Measurements from ENCODE around the gene SKOR2. TPM values are rescaled to one million over a fixed set of nuclear protein-coding genes. Genes with fewer than 3 reads are reported as not detected.
A peak's percentile ranks its signal among the peaks of the same experiment; 100 is the strongest.

SKOR2 gene
- total and polyA plus RNA-seq, 2 of the 13 experiments (the other 11 are each of a cell fraction or from before 2014, with no cell fraction given): not detected

GRCh38 chr18:47175898-47176575, 75.4 kb downstream of the SKOR2 start, which contains the start of gene IER3IP1 (continued):
- TF ChIP-seq ZFAT (CRISPR knock-in tag; conservative IDR thresholded peaks at IDR 0.05) (no peak), IRF1 (CRISPR knock-in tag; IDR thresholded peaks at IDR 0.05; ENCODE audit: low read depth) (no peak), TCF7L2 (IDR thresholded peaks at IDR 0.05; ENCODE audit: low read depth, low read length) (no peak), CBFB (CRISPR knock-in tag; IDR thresholded peaks at IDR 0.05) (no peak), SNAPC2 (CRISPR knock-in tag; IDR thresholded peaks at IDR 0.05) (0 out of 2 replicates have a peak, but pooled peaks have one; percentile 72), ZNF749 (CRISPR knock-in tag; IDR thresholded peaks at IDR 0.05; ENCODE audit: borderline replicate concordance) (no peak)

- peak overlapping the region; percentile 93 for H3K27ac ChIP-seq (ENCODE audit: extremely low read length, insufficient read depth, low read length)
- FAIRE-seq: no peak
- ATAC-seq: peak; percentile 51
- peaks cover 1 to 9% of the 10 kb centered on the region in 2 experiments; a peak in 1 of 5 replicates for H3K36me3 ChIP-seq (replicated peaks in 1 of 2; ENCODE audit: control insufficient read depth in 1 of 2, insufficient read depth in 2 of 2, low read length in 2 of 2)
- peaks cover 53% of the 10 kb centered on the region for H3K79me2 ChIP-seq (ENCODE audit: insufficient read depth, low read length)
- peaks cover 30% of the 10 kb centered on the region for H3K4me1 ChIP-seq (ENCODE audit: insufficient read depth, low read length)
- peak overlapping the region; percentile 77 for H3K4me2 ChIP-seq (ENCODE audit: low read depth, low read length)
- CTCF ChIA-PET (ENCODE audit: low intra/inter-chr PET ratio, low total read pairs): no interaction called here
- no peak overlapping the region for H2AFZ ChIP-seq (ENCODE audit: low read length)
- DNase-seq (ENCODE audit: low spot score): no peak
- in situ Hi-C loops (cut with HindIII; ENCODE audit: extremely low pct_ligation_motif_present, low pct_unique_long_range_greater_than_20kb): no loop called here
- POLR2A ChIA-PET: interaction anchor here (1.0 kb wide), 1 partner anchor 25 kb away, joined by 3 read pairs; the partner anchor contains the start of gene HDHD2
- peak overlapping the region; percentile 85 to 97 (median 88) for H3K4me3 ChIP-seq (replicated peaks in 1 of 3; ENCODE audit: insufficient read depth in 1 of 3, low read depth in 2 of 3, low read length in 3 of 3)
- peak overlapping the region; percentile 96 for H3K9ac ChIP-seq (ENCODE audit: insufficient read depth, low read depth, low read length)
- intact Hi-C loops (cut with micrococcal nuclease; ENCODE audit: unreplicated experiment): loop anchor here (1.0 kb wide), 1 partner anchor 25 kb away; the partner anchor contains the start of gene HDHD2
- H4K20me1 ChIP-seq (ENCODE audit: insufficient read depth, low read length): peaks cover 14% of the 10 kb centered on the region
- BruUV-seq (replicated peaks): no TSS peak
- no peaks in the 10 kb centered on the region for H3K9me3 ChIP-seq (ENCODE audit: low read length)
- 1% methylated on average over 22 of the region's 24 CpGs for WGBS (ENCODE audit: low lambda C conversion rate)
- H3K27me3 ChIP-seq (ENCODE audit: control insufficient read depth in 1 of 2, insufficient read depth in 2 of 2, low read length in 2 of 2): peaks cover 0 to 2% of the 10 kb centered on the region in 2 experiments; a peak in 1 of 5 replicates
- TF ChIP-seq ZNF276 (CRISPR knock-in tag; IDR thresholded peaks at IDR 0.05; ENCODE audit: low read depth) (no peak), KDM1A (CRISPR knock-in tag; IDR thresholded peaks at IDR 0.05) (peak; percentile 53; the same call in 1 of the 2 replicates), NR1H2 (CRISPR knock-in tag; IDR thresholded peaks at IDR 0.05; ENCODE audit: borderline replicate concordance, low read depth) (no peak), HNRNPH1 (optimal IDR thresholded peaks at IDR 0.05; ENCODE audit: low read depth, low read length) (no peak), ELK4 (CRISPR knock-in tag; IDR thresholded peaks at IDR 0.05; ENCODE audit: borderline replicate concordance) (no peak), POLR2A (IDR thresholded peaks at IDR 0.05; ENCODE audit: insufficient read depth in 1 of 2, low read depth in 2 of 2, low read length in 2 of 2) (no peak), ZFP37 (CRISPR knock-in tag; IDR thresholded peaks at IDR 0.05; ENCODE audit: borderline replicate concordance) (no peak), ZNF317 (CRISPR knock-in tag; IDR thresholded peaks at IDR 0.05) (0 out of 2 replicates have a peak, but pooled peaks have one; percentile 1), DBP (CRISPR knock-in tag; IDR thresholded peaks at IDR 0.05; ENCODE audit: not compliant biosample characterization) (no peak), RFX5 (IDR thresholded peaks at IDR 0.05; ENCODE audit: low read depth, low read length) (no peak), CBX2 (IDR thresholded peaks at IDR 0.05; ENCODE audit: low read depth, low read length) (no peak), CBX2 (CRISPR knock-in tag; IDR thresholded peaks at IDR 0.05; ENCODE audit: low read depth) (no peak)
Observed at GRCh38 chr18:47175283-47175897, 76.1 kb downstream of the SKOR2 start.

All from HepG2 (cell line).